Suprapubic skin (tissue), 4 donors: ENCODE measurements around the gene SLC25A36. TPM values are rescaled to one million over a fixed set of nuclear protein-coding genes. Genes with fewer than 3 reads are reported as not detected.
A peak's percentile ranks its signal among the peaks of the same experiment; 100 is the strongest.

Experiments
- DNase-seq, 2 donors: peaks; one replicate each; pipeline ENCODE4 v3.0.0-alpha.2; 2019; ENCODE audit warnings: low spot score in 2 of 2
- H3K27ac ChIP-seq: fragments of 200-600 bp; sonication (generic); one replicate; pipeline ENCODE4 v1.5.1; 2019
- H3K27me3 ChIP-seq: fragments of 200-600 bp; sonication (generic); one replicate; pipeline ENCODE4 v1.5.1; 2019
- H3K36me3 ChIP-seq: fragments of 200-600 bp; sonication (generic); one replicate; pipeline ENCODE4 v1.5.1; 2019
- H3K4me1 ChIP-seq: fragments of 200-600 bp; sonication (generic); one replicate; pipeline ENCODE4 v1.5.1; 2019
- H3K4me3 ChIP-seq: fragments of 200-600 bp; sonication (generic); one replicate; pipeline ENCODE4 v1.5.1; 2019; ENCODE audit warnings: mild to moderate bottlenecking
- H3K9me3 ChIP-seq: fragments of 200-600 bp; sonication (generic); one replicate; pipeline ENCODE4 v1.5.1; 2019
- CTCF ChIP-seq, 2 donors: fragments of 200-600 bp in 1 of 2; fragments of 450-650 bp in 1 of 2; sonication (generic) in 1 of 2; IDR thresholded peaks; one replicate each; pipeline ENCODE4 v1.5.1; 2016 to 2019; ENCODE audit warnings: antibody characterized with exemption in 2 of 2, mild to moderate bottlenecking in 1 of 2, moderate library complexity in 1 of 2
- EP300 ChIP-seq: sonication (generic); formaldehyde crosslinking; IDR thresholded peaks from one replicate; pipeline ENCODE4 v1.6.1; 2017; ENCODE audit warnings: antibody characterized with exemption
- POLR2A ChIP-seq, 2 donors: fragments of 450-650 bp; IDR thresholded peaks; one replicate each; pipeline ENCODE4 v1.6.1; 2017; ENCODE audit warnings: antibody characterized with exemption in 2 of 2, mild to moderate bottlenecking in 2 of 2, moderate library complexity in 2 of 2
- POLR2AphosphoS5 ChIP-seq, 3 donors: sonication (generic); formaldehyde crosslinking; IDR thresholded peaks; one replicate each; pipeline ENCODE4 v1.6.1; 2017; ENCODE audit warnings: antibody characterized with exemption in 3 of 3
- WGBS: methylation state at CpG from one replicate; pipeline ENCODE4 v1.1.5; 2018; 5-methylcytosine and 5-hydroxymethylcytosine counted together
- total RNA-seq, 4 donors: library from RNA; depleted of rRNA; stranded (reverse); fragments of >200 nt; gene quantifications; one replicate each; pipeline ENCODE4 v1.1.0, GENCODE V29; 2016

The SLC25A36 gene
- total RNA-seq, 4 donors from 2014 or later: 28.2 to 89.6 (median 43.1) TPM

DNA sequence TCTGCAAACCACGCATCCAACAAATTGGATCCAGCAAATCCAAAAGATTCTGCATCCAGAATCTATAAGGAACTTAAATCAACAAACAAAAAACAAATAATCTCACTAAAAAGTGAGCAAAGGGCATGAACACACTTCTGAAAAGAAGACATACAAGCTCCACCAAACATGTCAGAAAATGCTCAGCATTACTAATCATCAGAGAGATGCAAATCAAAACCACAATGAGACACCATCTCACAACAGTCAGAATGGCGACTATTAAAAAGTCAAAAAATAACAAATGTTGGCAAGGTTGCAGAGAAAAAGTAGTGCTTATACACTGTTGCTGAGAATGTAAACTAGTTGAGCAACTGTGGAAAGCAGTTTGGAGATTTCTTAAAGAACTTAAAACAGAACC is 21.6 kb upstream of the SLC25A36 start:
- TF ChIP-seq EP300 (no peak), CTCF (IDR thresholded peaks at IDR 0.05) (no peak), POLR2AphosphoS5 (IDR thresholded peaks at IDR 0.05) (no peak), POLR2A (IDR thresholded peaks at IDR 0.05) (no peak)
- H3K36me3 ChIP-seq: no peaks in the 10 kb centered on the region
- DNase-seq: no peak
- 62% methylated on average over 2 of the region's 2 CpGs for WGBS
- H3K4me1 ChIP-seq: no peaks in the 10 kb centered on the region
- H3K9me3 ChIP-seq: no peaks in the 10 kb centered on the region
- H3K4me3 ChIP-seq: no peak overlapping the region
- no peak overlapping the region for H3K27ac ChIP-seq
- no peaks in the 10 kb centered on the region for H3K27me3 ChIP-seq

GRCh38 chr3:140922634-140923033 is 19.0 kb upstream of the SLC25A36 start:
- DNase-seq: no peak
- H3K36me3 ChIP-seq: no peaks in the 10 kb centered on the region
- no peaks in the 10 kb centered on the region for H3K4me1 ChIP-seq
- TF ChIP-seq POLR2AphosphoS5 (IDR thresholded peaks at IDR 0.05) (no peak), CTCF (IDR thresholded peaks at IDR 0.05) (peak in 1 of 2 donors; percentile 17), EP300 (no peak), POLR2A (IDR thresholded peaks at IDR 0.05) (no peak)
- no peak overlapping the region for H3K4me3 ChIP-seq
- 71% methylated on average over 1 of the region's 1 CpG for WGBS
- no peaks in the 10 kb centered on the region for H3K27me3 ChIP-seq
- no peaks in the 10 kb centered on the region for H3K9me3 ChIP-seq
- no peak overlapping the region for H3K27ac ChIP-seq

- H3K9me3 ChIP-seq: no peaks in the 10 kb centered on the region
- DNase-seq: no peak
- no peaks in the 10 kb centered on the region for H3K4me1 ChIP-seq
- H3K27me3 ChIP-seq: peaks cover 3% of the 10 kb centered on the region
- H3K4me3 ChIP-seq: no peak overlapping the region
- WGBS: 74% methylated on average over 6 of the region's 6 CpGs
- no peak for TF ChIP-seq POLR2AphosphoS5 (IDR thresholded peaks at IDR 0.05)
- no peak for TF ChIP-seq CTCF (IDR thresholded peaks at IDR 0.05)
- no peak for TF ChIP-seq EP300
- no peak for TF ChIP-seq POLR2A (IDR thresholded peaks at IDR 0.05)
- no peaks in the 10 kb centered on the region for H3K36me3 ChIP-seq
- no peak overlapping the region for H3K27ac ChIP-seq
Observed at GRCh38 chr3:140924097-140924873, 17.4 kb upstream of the SLC25A36 start.

DNA sequence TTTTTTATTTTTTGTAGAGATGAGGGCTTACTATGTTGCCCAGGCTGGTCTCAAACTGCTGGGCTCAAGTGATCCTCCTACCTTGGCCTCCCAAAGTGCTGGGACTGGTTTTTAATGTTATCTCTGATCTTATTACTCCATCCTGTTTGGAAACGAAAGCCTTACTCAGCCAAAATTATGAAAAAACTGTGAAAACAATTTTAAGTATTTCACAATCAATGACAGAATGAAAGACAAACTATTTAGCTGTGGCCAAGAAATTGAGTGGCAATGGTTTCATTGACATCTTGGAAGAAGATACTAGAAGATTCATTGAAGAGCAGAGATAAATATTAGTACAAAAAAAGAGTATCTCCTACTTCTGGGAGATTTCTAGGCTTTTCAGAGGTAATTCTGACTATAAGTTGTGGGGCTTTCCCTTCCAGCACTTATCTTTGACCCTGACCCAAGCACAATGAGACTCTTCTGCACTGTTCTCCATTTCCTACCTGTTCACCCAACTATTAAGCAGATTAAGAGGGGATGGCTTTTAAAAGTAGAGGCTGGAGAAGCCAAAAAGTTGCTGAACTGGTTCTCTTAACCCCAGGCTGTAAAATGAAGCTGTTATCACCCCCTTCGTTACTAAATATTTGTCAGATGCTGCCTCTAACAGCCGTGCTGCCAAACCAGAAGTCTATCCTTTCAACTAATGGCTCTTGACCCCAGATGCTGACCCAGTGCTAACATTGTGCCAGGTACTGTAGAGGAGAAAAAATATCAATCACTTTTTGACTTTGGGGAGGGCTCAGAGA is 14.2 kb upstream of the SLC25A36 start:
- Histone ChIP-seq H3K27ac (no peak overlapping the region), H3K4me1 (no peaks in the 10 kb centered on the region), H3K4me3 (no peak overlapping the region), H3K36me3 (no peaks in the 10 kb centered on the region), H3K9me3 (no peaks in the 10 kb centered on the region), H3K27me3 (peaks cover 10% of the 10 kb centered on the region)
- TF ChIP-seq POLR2A (IDR thresholded peaks at IDR 0.05) (no peak), POLR2AphosphoS5 (IDR thresholded peaks at IDR 0.05) (no peak), EP300 (no peak), CTCF (IDR thresholded peaks at IDR 0.05) (no peak)
- WGBS: 33% methylated on average over 3 of the region's 3 CpGs
- no peak for DNase-seq

- Histone ChIP-seq H3K27ac (no peak overlapping the region), H3K27me3 (peaks cover 10% of the 10 kb centered on the region), H3K4me3 (no peak overlapping the region), H3K36me3 (no peaks in the 10 kb centered on the region), H3K9me3 (no peaks in the 10 kb centered on the region), H3K4me1 (no peaks in the 10 kb centered on the region)
- TF ChIP-seq POLR2AphosphoS5 (IDR thresholded peaks at IDR 0.05): no peak
- TF ChIP-seq EP300: no peak
- TF ChIP-seq POLR2A (IDR thresholded peaks at IDR 0.05): no peak
- TF ChIP-seq CTCF (IDR thresholded peaks at IDR 0.05): no peak
- DNase-seq: no peak
- WGBS: 90% methylated on average over 1 of the region's 1 CpG
Observed at GRCh38 chr3:140929446-140929845, 12.2 kb upstream of the SLC25A36 start.
